GM19193 (cell line): ENCODE data around the gene NPAS4.

Source experiments
- POLR2A ChIP-seq: IDR thresholded peaks from 4 replicates; pipeline ENCODE4 v1.6.1; 2011; ENCODE audit not compliant: insufficient read depth, insufficient read length; ENCODE audit errors: extremely low read depth

NPAS4 gene

GRCh38 chr11:66420671-66421476 is at the start of gene NPAS4:
Gene NPAS4, plus strand, starts transcription at chr11:66421035. Its CDS starts 145 bp downstream, at chr11:66421180.
- no peak for TF ChIP-seq POLR2A

GRCh38 chr11:66371627-66372415 is 49.0 kb upstream of the NPAS4 start, which contains the start of gene SLC29A2:
Gene SLC29A2, minus strand, starts transcription at chr11:66371760. Its CDS starts 169 bp downstream, at chr11:66371591.
- no peak for TF ChIP-seq POLR2A

- TF ChIP-seq POLR2A: no peak
Observed at GRCh38 chr11:66373265-66373664, 47.6 kb upstream of the NPAS4 start.

- no peak for TF ChIP-seq POLR2A
Observed at GRCh38 chr11:66386171-66387069, 34.4 kb upstream of the NPAS4 start.

- TF ChIP-seq POLR2A: no peak
Observed at GRCh38 chr11:66388780-66389386, 32.0 kb upstream of the NPAS4 start.

GRCh38 chr11:66391322-66391721 is 29.5 kb upstream of the NPAS4 start:
- TF ChIP-seq POLR2A: no peak

GRCh38 chr11:66393954-66394353 is 26.9 kb upstream of the NPAS4 start:
- TF ChIP-seq POLR2A: no peak

- TF ChIP-seq POLR2A: no peak
Observed at GRCh38 chr11:66407651-66408050, 13.2 kb upstream of the NPAS4 start.

- TF ChIP-seq POLR2A: no peak
Observed at GRCh38 chr11:66408488-66409214, 12.2 kb upstream of the NPAS4 start.

GRCh38 chr11:66409226-66409625 is 11.6 kb upstream of the NPAS4 start:
- TF ChIP-seq POLR2A: no peak

GRCh38 chr11:66410191-66410590 is 10.6 kb upstream of the NPAS4 start:
- TF ChIP-seq POLR2A: no peak

GRCh38 chr11:66411323-66411722 is 9.5 kb upstream of the NPAS4 start:
- no peak for TF ChIP-seq POLR2A

- no peak for TF ChIP-seq POLR2A
Observed at GRCh38 chr11:66412110-66412509, 8.7 kb upstream of the NPAS4 start.

GRCh38 chr11:66413167-66413566 is 7.7 kb upstream of the NPAS4 start:
- TF ChIP-seq POLR2A: no peak

GRCh38 chr11:66414120-66414934 is 6.5 kb upstream of the NPAS4 start:
- TF ChIP-seq POLR2A: no peak
